GM12892 (cell line): ENCODE measurements around the gene PEX7. TPM values are rescaled to one million over a fixed set of nuclear protein-coding genes. Genes with fewer than 3 reads are reported as not detected.

Experiments
- DNase-seq: peaks from one replicate; pipeline ENCODE4 v3.0.0; 2011; ENCODE audit not compliant: insufficient read length
- FAIRE-seq: peaks from 2 replicates; lab custom pipeline; 2011; peaks lifted over from hg19 to GRCh38; lab: Jason Lieb, UNC
- POLR2A ChIP-seq: IDR thresholded peaks from 2 replicates; pipeline ENCODE4 v1.6.1; 2011; ENCODE audit warnings: low read depth, low read length, control low read depth
- POLR2AphosphoS5 ChIP-seq: IDR thresholded peaks from 2 replicates; pipeline ENCODE4 v1.6.1; 2011; ENCODE audit warnings: low read depth, low read length, control low read depth
- TAF1 ChIP-seq: IDR thresholded peaks from 2 replicates; pipeline ENCODE4 v1.6.1; 2011; ENCODE audit warnings: low read depth, mild to moderate bottlenecking, control low read depth, low read length, borderline replicate concordance
- polyA plus RNA-seq: library from polyadenylated mRNA; unstranded; fragments of >200 nt; gene quantifications from one replicate; pipeline ENCODE4 v1.2.1, GENCODE V29; 2012; ENCODE audit warnings: missing spikeins, inconsistent platforms; ENCODE audit not compliant: missing spikeins

PEX7 gene
- 8.1 TPM for polyA plus RNA-seq

DNA sequence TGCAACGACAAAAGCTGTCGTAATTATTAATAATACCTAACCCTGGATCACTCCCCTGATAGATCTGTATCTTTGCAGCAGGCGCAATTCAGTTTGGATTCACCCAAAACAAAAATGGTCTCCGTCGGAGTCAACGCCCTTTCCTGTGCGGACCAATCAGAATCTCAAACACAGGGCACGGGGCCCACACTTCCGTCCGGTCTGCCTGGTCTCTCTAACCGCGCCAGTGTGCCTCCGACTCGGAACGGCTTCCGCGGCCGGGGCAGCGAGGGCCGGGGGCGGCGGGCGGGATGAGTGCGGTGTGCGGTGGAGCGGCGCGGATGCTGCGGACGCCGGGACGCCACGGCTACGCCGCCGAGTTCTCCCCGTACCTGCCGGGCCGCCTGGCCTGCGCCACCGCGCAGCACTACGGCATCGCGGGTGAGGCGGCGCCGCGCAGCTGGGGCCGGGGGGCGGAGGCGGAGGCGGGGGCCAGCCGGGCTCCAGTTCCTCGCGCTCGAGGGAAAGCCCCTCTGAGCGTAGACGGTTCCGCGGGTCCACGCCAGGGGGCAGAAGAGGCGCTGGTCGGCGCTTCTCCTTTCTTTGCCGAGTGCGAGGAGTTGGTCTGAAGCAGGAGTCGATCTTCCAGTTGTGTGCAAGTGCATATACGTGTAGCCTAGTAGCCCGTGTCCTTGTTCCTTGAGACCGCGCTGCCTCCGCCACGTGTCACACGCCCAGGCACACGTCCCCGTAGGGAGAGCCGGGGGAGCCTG is at the start of gene PEX7:
TSS of gene PEX7 (plus strand) at position 217 of the 752 bp plus-strand sequence. CDS start at position 291, 74 bp downstream.
- TF ChIP-seq POLR2A, result peak; percentile 86
- peak; percentile 24; the same call in 1 of the 2 replicates for TF ChIP-seq TAF1
- no peak for TF ChIP-seq POLR2AphosphoS5
- DNase-seq, result peak; percentile 65
- FAIRE-seq, result peak; percentile 99

GRCh38 chr6:136772685-136773472 is 49.5 kb upstream of the PEX7 start:
- FAIRE-seq (peak; percentile 67), DNase-seq (no peak)

DNA sequence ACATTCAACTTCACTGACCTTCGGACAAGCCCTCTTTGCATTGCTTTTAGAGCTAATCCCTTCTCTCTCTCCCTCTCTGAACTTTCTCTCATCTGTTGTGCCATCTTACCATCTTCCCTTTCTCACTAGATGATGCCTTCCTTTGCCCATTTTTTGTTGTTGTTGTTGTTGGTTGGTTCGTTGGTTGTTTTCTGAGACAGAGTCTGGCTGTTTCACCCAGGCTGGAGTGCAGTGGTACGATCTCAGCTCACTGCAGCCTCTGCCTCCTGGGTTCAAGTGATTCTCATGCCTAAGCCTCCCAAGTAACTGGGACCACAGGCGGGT is 49.0 kb upstream of the PEX7 start:
- TF ChIP-seq TAF1 (no peak), POLR2AphosphoS5 (no peak), POLR2A (no peak)
- no peak for FAIRE-seq
- no peak for DNase-seq

More at GRCh38 chr6:136772685-136773472, 49.5 kb upstream of the PEX7 start:
- TF ChIP-seq POLR2AphosphoS5 (peak; percentile 34; the same call in 1 of the 2 replicates), TAF1 (no peak), POLR2A (no peak)

DNA sequence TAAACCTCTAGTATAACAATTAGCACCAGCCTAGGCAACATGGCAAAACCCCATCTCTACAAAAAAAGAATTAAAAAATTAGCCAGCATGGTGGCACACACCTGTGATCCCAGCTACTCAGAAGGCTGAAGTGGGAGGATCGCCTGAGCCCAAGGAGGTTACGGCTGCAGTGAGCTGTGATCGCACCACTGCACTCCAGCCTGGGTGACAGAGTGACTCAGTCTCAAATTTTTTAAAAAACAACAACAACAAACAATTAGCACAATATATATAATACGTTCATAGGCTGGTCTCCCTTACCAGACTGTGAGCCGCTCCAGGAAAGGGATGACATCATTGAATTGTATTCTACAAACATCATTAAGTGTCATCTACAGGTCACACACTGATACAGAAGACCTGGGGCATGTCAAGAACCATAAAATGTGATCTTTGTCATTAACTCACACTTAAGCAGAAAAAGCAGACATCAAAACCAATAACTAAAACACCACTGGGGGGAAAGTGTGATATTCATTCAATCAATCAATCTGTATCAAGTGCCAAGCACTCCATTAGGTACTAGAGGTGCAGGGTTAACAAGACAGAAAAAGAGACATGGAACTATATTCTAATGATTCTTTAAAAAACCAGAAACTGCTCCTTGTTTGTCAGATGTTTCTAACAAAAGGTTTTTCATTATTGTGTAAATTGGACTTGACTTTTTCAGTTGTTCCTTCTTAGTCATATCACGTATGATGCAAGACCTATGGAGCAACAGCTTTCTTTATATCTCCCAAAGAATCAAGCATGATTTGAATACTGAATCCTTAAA is 48.0 kb upstream of the PEX7 start:
- no peak for DNase-seq
- no peak for FAIRE-seq
- TF ChIP-seq POLR2AphosphoS5 (no peak), TAF1 (no peak), POLR2A (no peak)

- DNase-seq (no peak), FAIRE-seq (no peak)
These were observed 47.3 kb upstream of the PEX7 start for GRCh38 chr6:136775081-136775480.

GRCh38 chr6:136775548-136775947 is 46.8 kb upstream of the PEX7 start:
- DNase-seq, result no peak
- TF ChIP-seq POLR2A, result no peak
- no peak for TF ChIP-seq POLR2AphosphoS5
- no peak for TF ChIP-seq TAF1
- no peak for FAIRE-seq

More at GRCh38 chr6:136775081-136775480, 47.3 kb upstream of the PEX7 start:
- TF ChIP-seq POLR2AphosphoS5 (no peak), POLR2A (no peak), TAF1 (no peak)

- FAIRE-seq, result no peak
- no peak for DNase-seq
- TF ChIP-seq POLR2AphosphoS5 (no peak), TAF1 (no peak), POLR2A (no peak)
These were observed 44.7 kb upstream of the PEX7 start for GRCh38 chr6:136777651-136778050.

DNA sequence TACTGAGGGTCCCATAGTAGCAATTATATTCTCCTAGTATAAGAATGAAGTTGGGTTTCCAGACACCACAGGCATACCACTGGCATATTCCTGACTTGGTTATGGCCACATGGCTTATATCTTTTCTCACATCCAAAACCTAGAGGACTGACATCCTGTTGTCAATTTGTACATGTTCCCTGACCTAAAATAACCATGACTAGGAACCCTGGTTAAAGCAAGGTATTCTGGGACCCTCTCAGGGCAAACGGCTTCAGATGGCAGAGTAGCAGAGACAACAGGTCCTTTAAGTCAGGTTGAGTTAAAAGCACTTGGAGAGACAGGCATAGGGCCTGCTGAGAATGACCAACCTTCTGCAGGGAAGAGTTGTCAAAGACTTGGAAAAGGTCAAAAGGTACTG is 42.7 kb upstream of the PEX7 start:
- TF ChIP-seq POLR2AphosphoS5 (no peak), POLR2A (no peak), TAF1 (no peak)
- no peak for DNase-seq
- FAIRE-seq, result no peak

- FAIRE-seq (no peak), DNase-seq (no peak)
- TF ChIP-seq POLR2A (no peak), POLR2AphosphoS5 (no peak), TAF1 (no peak)
These were observed 41.4 kb upstream of the PEX7 start for GRCh38 chr6:136780972-136781371.

DNA sequence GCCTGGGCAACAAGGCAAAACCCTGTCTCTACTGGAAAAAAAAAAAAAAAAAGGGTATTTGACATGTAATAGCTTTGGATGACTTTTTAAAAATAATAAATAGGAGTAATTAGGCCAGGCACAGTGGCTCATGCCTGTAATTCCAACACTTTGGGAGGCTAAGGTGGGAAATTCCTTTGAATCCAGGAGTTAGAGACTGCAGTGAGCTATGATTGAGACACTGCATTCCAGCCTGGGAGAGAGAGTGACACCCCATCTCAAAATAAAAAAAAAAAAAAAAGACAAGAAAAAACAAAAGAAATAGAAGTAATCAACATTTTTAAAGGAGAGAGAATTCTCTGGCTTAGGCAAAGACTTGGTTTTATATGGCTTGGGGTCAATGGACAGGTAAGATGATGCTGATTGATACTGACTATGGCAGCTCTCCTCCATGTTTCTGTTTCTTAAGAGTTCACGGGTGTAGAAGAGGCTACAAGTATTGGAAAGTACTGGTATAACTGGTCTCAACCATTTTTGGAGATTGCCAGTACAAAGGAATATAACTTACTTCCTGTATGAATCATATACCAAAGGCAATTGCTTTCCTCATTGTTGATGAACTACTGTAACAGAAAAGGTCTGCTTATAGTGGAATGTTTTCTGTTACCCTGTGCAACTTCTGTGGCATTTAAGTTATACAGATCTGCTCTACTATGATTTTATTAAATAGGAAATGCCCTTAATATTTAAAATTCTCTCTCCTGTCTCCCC is 40.2 kb upstream of the PEX7 start:
- TF ChIP-seq POLR2AphosphoS5, result no peak
- TF ChIP-seq TAF1, result no peak
- TF ChIP-seq POLR2A, result no peak
- FAIRE-seq, result peak; percentile 33
- DNase-seq, result no peak
